GM19238 (cell line): Measurements from ENCODE around the gene TBC1D5.
"Not testable (repeated sequence)": the region's sequence is repeated elsewhere in the genome, so short reads cannot be mapped to it uniquely, and the experiment has no call there.

Source experiments
- DNase-seq: peaks from one replicate; pipeline ENCODE4 v3.0.0; 2011; ENCODE audit warnings: low spot score; ENCODE audit not compliant: insufficient read length

Gene TBC1D5

GRCh38 chr3:17551895-17552294, 190.5 kb downstream of the TBC1D5 start:
- DNase-seq = no peak

- DNase-seq = no peak
These were observed 191.1 kb downstream of the TBC1D5 start for GRCh38 chr3:17551333-17551732.

GRCh38 chr3:17550624-17551023, 191.8 kb downstream of the TBC1D5 start:
- no peak for DNase-seq

- DNase-seq = no peak
These were observed 195.8 kb downstream of the TBC1D5 start for GRCh38 chr3:17546500-17547255.

- DNase-seq = no peak
These were observed 197.8 kb downstream of the TBC1D5 start for GRCh38 chr3:17544632-17545031.

GRCh38 chr3:17542591-17542990, 199.8 kb downstream of the TBC1D5 start:
- no peak for DNase-seq

GRCh38 chr3:17539436-17539835, 203.0 kb downstream of the TBC1D5 start:
- no peak for DNase-seq

GRCh38 chr3:17535274-17535673, 207.2 kb downstream of the TBC1D5 start:
- DNase-seq = no peak

- DNase-seq = not testable (repeated sequence)
These were observed 210.0 kb downstream of the TBC1D5 start for GRCh38 chr3:17532446-17532845.

GRCh38 chr3:17529677-17530076, 212.8 kb downstream of the TBC1D5 start:
- DNase-seq = no peak

- no peak for DNase-seq
These were observed 224.0 kb downstream of the TBC1D5 start for GRCh38 chr3:17518189-17519059.

GRCh38 chr3:17515445-17516234, 226.8 kb downstream of the TBC1D5 start:
- DNase-seq = no peak

GRCh38 chr3:17514597-17514996, 227.8 kb downstream of the TBC1D5 start:
- no peak for DNase-seq

GRCh38 chr3:17510265-17510664, 232.2 kb downstream of the TBC1D5 start:
- DNase-seq = no peak

GRCh38 chr3:17508180-17508752, 234.2 kb downstream of the TBC1D5 start:
- no peak for DNase-seq

- no peak for DNase-seq
These were observed 235.0 kb downstream of the TBC1D5 start for GRCh38 chr3:17507480-17507879.

- no peak for DNase-seq
These were observed 236.6 kb downstream of the TBC1D5 start for GRCh38 chr3:17505856-17506255.

- DNase-seq = no peak
These were observed 240.7 kb downstream of the TBC1D5 start for GRCh38 chr3:17501745-17502144.

- DNase-seq = no peak
These were observed 241.8 kb downstream of the TBC1D5 start for GRCh38 chr3:17500618-17501017.

- DNase-seq = no peak
These were observed 248.2 kb downstream of the TBC1D5 start for GRCh38 chr3:17494117-17494809.

GRCh38 chr3:17491601-17492000, 250.8 kb downstream of the TBC1D5 start:
- no peak for DNase-seq
